Epithelial cell of prostate (primary cell): Measurements from ENCODE around the gene SERBP1.
"Not testable (repeated sequence)": the region's sequence is repeated elsewhere in the genome, so short reads cannot be mapped to it uniquely, and the experiment has no call there.

ENCODE experiments used
- DNase-seq: peaks from one replicate; pipeline ENCODE4 v3.0.0-alpha.2; 2011; ENCODE audit warnings: low read depth, low spot score
- H3K27ac ChIP-seq: fragments of 450-650 bp; 2 replicates; pipeline ENCODE4 v1.5.1; 2017; ENCODE audit warnings: mild to moderate bottlenecking

The SERBP1 gene

DNA sequence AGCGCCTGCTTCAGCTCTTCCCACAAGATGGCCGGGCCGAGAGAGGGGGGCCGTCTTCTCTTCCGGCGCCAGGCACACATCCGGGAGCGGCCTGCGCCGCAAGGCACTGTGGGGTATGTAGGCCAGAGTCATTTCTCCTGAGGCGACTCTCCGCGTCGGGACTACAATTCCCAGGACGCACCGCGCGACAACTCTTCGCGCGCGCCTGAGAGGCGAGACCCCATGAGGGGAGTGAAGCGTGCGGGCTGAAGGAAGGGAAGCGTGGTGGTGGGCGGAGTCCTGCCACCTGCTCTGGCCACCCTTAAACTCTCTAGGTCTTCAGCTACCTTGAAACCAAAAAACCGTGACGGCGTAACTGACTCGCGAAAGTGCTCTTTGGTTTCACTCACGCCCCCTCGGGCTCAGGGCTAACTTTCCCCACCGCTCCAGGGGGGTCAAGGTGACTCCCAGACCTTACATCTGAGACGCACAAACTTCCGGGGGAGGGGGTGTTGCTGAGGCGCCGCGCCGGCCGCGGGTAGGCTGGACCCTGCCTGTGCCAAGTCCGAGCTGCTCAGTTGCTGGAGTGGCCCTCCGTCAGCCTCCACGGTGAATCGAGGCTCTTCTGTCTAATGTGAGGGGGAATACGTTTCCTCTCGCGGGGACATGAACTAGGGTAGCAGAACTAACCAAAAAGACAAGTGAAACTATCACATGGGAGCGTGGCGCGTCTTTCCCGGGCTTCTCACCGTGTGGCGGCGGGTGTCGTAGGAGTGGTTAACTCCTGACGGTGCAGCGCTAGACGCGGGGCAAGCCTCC is at the start of gene SERBP1:
TSS of gene SERBP1 (minus strand) at position 45 of the 798 bp plus-strand sequence. CDS start 102 bp downstream, outside the sequence.
- H3K27ac ChIP-seq: peak within 1 kb of the TSS; percentile 82

DNA sequence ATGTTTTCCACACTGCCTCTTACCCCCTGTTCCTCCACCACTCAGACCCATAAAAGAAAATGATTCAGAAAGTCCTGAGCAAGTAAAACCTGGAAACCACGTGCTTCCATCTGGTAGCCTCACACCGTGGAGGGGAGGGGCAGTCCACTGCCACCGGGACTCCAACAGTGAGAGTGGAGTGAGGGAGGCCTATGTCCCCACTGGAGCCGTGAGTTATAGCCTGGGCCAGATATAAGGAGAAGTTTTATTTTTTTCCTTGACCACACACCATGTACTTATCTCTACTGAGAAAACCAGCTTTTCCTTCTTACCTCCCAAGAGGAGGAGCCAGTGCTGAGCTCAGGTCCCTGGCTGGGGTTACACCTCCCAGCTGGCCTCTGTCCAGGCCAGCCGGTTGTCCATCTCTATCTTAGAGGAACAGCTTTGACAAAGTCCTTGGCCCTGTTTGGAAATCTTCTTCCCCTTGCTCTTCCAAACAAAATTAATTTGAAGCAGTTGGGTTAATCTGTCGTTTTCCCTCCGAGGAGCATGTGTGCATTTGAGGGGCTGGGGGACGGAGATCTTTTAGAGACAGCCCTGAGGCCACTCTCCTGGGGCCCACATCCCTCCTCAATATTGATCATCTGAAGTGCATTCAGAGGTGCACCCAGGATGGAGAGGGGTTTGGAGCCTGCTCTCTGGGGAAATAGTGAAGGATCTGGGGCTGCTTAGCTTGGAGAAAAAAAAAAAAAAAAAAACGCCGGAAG is 49.1 kb upstream of the SERBP1 start:
- no peak overlapping the region for H3K27ac ChIP-seq
- no peak for DNase-seq

More for the DNA sequence above, at the start of gene SERBP1:
- peak; percentile 89 for DNase-seq

DNA sequence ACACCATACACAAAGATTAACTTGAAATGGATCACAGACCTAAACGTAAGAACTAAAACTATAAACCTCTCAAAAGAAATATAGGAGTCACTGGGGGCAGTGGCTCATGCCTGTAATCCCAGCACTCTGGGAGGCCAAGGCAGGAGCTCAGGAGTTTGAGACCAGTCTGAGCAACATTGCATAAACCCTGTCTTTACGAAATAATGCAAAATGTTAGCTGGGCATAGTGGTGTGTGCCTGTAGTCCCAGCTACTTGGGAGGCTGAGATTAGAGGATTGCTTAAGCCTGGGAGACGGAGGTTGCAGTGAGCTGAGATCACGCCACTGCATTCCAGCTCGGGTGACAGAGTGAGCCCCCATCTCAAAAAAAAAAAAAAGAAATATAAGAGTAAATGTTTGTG is 46.7 kb upstream of the SERBP1 start:
- no peak for DNase-seq
- no peak overlapping the region for H3K27ac ChIP-seq

DNA sequence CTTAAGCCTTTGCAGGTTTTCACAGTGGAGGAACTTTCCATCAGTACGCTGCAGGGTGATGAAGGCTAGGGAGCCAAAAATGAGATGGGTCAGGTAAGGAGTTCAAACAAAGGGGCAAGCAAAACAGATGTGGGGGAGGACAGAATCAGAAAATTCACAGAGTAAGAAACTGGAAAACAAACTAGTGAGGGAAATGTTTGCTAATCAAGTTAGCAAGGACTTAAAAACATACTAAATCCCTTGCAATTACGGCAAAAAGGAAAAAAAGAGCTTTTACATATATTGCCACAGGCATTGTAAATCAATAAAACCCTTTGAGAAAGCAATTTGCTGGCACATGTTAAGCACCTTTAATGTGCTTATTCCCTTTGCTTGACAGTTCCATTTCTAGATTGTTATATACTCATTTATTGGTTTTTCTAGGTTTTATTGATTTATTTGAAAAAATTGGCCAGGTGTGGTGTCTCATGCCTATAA is 45.8 kb upstream of the SERBP1 start:
- DNase-seq: no peak
- H3K27ac ChIP-seq: no peak overlapping the region

DNA sequence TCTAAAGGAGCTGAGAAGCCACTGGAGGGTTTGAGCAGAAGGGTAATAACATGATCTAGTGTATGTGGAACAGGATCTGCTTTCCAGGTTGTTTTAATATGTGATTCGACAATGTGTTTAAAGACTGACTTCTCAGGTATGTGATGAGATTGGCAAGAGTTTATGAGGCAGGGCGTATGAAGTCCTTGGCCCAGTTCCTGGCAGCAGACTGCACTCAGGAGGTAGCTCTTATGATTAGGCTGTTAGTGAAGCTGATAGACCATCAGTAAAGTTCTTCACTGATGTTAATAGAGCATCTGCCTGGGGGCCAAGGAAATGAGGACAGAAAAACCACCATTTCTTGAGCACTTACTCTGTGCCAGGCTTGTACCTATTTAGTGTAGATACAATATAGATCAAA is 41.9 kb upstream of the SERBP1 start:
- DNase-seq: no peak
- H3K27ac ChIP-seq: no peak overlapping the region

DNA sequence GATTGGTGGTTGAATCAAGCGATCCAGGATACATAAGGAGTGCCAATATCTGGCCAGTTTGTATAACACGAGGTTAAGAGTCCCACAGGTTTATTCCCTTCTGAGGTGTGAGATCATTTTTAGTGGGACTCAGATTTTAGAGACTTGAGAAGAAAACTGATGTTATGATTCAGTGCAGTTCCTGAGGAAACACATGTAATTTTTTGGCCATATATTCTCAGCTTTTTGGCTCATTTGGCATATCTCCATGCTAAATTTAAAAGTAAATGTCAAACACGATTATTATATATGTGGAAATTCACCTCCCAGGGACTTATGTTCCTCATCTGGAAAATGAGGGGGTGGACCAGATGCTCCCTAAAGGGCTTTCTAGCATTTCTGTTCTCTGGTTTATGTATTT is 39.2 kb upstream of the SERBP1 start:
- DNase-seq: no peak
- no peak overlapping the region for H3K27ac ChIP-seq

DNA sequence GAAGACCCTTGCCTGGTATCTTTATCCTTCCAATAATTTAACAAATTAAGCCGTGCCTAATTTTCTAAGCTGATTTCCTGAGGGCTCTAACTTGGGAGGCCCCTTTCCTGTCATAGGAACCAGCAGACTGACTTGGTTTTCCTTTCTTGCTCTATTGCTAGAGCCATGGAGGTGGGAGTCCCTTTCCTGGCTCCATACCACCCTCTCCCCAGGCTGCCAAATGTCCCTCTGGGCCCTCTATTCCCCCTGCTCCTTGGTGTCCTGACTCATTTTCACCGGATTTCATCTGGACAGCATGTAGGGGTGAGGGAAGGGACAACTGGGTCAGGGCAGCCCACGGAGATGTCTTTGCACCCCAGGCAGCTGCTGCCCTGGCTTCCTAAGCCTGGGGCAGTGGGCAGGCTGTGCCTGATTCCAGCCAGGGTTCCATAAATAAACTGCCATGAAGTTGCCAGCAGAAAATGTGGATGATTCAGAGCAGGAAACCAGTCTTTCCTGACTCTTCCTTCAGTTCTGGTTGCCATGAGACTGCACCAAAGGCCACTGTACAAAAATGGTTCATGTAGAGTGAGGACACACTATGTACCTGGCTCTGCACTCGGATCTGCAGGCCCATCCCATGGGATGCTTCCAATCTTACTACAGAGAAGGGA is 38.0 kb upstream of the SERBP1 start:
- no peak overlapping the region for H3K27ac ChIP-seq

DNA sequence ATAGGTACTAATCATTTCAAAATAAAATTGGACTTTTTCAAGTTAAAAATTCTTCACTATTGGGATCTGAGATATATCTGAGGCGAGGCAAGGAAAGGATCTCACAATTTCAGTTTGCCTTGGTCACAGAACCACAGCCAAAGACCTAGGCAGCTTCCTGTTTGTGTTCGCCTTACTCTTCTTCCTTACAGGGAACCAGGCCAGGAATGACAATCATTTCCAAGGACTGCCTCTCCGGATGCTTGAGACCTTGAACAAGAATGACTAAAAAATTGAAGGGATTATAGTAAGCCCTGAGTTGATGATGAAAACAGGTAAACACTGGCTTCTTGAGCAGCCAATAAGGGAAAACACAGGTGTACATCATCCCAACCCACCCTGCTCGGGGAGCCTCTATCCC is 35.2 kb upstream of the SERBP1 start:
- no peak for DNase-seq
- H3K27ac ChIP-seq: no peak overlapping the region

More for the DNA sequence above, 38.0 kb upstream of the SERBP1 start:
- no peak for DNase-seq

DNA sequence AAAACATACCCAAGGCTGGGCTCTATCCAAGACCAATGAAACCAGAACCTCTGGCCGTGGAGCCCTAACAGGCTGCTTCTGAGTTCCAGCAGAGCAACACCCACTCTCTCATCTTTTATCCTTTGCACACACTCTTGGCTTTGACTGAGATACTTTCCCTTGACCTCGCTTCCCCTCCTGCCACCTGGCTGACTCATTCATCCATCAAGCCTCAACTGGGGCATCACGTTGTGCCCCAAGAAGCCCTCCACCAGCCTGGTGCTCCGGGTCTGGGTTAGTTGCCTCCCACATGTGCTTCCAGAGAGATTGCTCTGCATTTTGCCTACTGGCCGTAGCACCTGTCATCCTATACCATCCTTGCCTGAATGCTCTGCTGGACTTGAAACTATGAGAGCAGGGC is 34.5 kb upstream of the SERBP1 start:
- DNase-seq: no peak
- no peak overlapping the region for H3K27ac ChIP-seq

DNA sequence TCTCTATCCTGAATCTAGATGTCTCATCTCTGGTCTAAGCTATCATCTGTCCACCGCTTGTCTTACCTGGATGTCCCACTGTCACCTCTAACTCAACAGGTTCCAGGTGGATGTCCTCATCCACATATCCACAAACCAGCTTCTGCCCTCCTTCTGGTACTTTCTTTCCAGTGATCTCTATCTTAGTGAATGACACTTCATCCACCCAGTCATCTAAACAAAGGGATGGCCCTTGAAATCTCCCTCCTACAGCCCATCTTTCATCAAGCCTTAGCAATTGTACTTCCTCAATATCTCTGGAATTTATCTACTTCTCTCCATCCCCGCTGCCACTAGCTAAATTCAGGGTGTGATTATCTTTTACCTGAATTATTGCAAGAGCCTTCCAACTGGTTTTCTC is 33.9 kb upstream of the SERBP1 start:
- DNase-seq: no peak
- no peak overlapping the region for H3K27ac ChIP-seq

DNA sequence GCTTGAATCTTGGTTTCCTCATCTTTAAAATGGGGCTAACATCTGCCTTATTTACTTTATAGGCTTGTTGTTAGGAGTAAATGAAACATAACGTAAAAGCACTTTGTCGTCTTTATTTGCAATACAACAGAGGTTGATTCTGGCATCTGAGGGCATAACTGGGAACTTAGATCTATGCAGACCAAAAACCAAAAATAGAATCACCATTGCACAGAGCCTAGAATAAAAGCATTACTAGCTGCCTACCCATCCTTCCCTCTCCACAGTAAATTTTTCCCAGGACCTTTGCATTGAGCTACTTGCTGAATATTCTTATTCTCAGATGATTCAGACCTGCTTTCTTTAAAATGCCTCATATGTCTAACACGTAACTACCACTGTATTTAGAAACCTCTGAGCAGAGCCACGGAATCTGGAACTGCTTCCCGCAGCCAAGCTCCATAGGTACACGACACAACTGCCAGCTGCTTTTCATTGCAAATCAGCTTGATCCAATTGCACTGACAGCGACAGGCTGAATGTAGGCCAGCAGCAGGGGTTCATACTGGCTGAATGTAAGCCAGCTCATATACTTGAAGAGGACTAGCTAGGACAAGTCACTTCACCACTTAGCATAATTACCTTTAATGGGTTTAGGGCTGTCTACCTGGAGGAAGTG is 33.2 kb upstream of the SERBP1 start:
- no peak for DNase-seq
- no peak overlapping the region for H3K27ac ChIP-seq

DNA sequence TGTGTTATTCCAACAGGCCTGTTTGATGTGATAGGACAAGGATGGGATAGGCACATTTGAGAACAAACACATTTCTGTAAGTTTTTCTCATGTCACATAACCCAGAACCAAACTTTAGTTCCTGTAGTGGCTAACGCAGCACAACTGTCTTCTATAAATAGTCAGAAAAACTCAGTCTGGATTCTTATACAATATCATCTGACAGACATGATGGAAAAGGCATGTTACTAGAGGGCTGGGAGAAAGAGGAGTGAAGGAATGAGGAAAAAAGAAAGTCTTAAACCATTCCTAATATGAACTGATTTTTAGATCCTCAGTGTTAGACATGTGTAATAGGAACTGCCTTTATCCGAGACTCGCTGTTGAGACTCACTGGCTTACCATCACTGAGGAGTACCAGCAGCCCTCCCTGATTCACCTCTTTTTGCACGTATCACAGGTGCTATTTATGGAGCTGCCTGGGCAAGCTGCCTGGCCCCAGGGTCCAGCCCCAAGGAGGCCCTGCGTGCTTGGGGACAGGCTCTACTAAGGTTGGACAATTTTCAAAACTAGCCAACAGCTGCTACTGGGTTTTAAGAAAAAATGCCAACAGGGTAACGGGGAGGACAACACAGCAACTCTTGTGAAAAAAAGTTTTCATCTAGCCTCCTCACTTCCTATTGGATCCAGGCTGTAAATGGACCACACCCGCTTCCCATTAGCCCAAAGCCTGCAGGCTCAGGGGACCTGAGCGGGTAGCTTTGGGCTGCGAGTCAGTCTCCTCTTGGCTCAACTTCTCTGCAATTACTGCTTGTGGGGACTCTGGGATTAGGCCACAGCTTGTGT is 30.7 kb upstream of the SERBP1 start:
- H3K27ac ChIP-seq: no peak overlapping the region
- DNase-seq: no peak

DNA sequence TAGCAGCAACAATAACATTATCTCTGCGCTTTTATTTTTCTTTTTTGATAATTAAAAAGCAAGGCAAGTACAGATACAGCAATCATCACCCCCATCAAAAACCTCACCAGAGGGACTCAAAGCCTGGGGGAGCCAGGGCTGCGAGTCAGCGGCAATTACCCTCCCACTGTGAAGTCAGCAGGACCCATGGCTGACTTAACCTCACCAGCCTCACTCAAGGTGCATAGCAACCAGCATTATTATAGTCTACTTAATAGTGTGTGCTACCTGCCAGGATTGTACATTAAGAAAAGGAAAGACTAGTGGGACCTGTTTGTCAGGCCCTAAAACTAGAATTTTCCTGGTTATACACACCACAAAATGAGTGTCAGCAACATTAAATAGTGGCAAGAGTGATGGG is 28.9 kb upstream of the SERBP1 start:
- DNase-seq: no peak
- H3K27ac ChIP-seq: no peak overlapping the region

DNA sequence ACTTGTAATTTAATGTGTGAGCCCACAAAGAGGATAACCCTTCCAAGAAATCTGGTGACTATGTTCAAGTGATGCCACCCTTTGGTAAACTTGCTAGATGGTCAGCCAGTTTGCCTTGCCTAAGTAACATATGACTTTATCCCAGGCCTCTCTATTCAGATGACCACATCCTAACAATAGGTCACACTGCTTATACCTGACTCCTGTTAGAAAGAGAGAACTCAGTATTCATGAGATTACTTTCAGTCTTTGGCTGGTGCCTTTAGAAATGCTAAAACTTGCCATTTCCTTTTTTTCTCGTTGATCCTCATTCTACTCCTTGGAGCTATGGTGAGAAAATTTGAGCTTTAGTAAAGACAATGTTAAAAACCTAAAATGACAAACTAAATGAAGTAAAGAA is 28.5 kb upstream of the SERBP1 start:
- no peak overlapping the region for H3K27ac ChIP-seq
- no peak for DNase-seq

DNA sequence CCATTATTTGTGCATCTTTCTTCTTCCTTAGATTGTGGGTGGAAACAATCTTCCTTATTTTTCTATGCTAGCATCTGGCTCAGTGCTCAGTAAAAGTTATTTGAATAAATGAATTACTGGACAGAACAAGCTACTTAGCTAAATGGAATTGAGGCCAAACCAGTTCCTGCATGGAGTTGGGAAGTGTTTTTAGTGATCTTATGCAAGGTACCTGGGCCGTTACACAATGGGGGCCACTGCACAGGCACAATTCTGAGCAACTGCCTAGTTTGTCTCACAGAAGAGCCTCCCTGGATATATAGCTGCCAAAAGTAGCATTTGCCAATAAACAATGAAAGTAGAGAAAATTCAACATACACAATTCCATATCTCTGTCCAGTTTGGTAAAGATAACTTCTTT is 27.0 kb upstream of the SERBP1 start:
- DNase-seq: no peak
- H3K27ac ChIP-seq: no peak overlapping the region

DNA sequence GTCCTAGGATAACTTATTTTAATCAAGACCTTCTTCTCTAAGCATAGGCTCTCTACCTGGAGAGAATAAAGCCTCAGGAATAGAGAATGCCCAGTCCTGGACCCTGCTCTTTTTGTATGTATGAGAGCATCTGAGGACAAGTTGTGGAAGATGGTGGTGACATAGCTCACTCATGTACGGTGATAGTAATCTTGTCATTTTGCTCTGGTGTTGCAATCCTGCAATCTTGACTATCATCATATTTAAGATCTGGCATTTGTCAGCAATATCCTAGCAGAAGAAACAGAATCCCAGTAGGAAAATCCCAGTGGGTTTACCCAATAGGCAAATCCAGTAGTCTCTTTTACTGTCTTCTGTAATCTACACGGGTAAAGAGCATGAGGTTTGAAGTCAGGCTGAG is 21.6 kb upstream of the SERBP1 start:
- no peak for DNase-seq
- H3K27ac ChIP-seq: no peak overlapping the region

DNA sequence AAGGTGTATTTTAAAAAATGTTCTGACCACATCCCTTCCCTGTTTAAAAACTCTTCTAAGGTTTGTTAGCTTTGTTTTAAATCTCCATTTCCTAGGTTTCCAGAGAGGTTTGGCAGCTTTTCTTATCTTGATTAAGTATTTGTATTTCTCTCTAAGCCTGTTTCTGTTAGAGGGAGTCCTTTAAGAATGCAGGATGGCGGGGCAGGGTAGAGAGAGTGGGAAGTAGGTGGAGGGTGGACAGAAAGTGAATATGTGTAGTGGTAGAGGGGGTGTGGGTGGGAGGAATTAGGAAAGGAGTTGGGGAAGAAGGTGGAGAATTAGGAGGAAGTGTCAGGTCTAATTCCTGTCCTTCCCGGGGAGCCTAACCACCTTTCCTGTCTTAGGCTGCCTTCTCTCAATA is 21.2 kb upstream of the SERBP1 start:
- no peak for DNase-seq
- no peak overlapping the region for H3K27ac ChIP-seq

DNA sequence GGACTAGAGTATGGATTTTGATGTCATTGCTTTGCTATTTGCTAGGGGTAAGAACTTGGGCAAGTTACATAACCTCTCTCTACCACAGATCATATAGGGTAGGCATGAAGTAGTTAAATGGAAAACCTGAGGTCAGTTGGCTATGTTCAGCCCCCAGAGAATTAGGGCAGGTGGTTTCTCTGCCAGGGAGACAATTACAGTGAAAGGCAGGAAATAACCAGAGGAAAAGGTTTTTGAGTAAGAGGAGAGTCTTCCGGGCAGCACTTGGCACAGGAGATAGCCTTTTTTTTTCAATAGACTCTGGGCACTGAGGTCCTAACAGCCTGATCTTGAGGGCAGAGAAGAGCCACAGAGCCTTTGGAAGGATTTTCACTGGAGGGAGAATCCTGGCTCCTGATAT is 16.7 kb upstream of the SERBP1 start:
- DNase-seq: no peak

DNA sequence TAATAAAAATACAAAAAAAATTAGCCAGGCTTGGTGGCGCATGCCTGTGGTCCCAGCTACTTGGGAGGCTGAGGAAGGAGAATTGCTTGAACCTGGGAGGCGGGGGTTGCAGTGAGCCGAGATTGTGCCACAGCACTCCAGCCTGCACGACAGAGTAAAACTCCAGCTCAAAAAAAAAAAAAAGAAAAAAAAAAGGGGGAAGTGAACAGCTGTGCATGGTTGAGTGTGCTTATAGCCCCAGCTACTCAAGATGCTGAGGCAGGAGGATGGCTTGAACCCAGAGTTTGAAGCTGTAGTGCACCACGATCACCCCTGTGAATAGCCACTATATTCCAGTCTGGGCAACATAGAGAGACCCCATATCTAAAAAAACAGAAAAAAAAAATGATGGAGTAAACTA is 15.8 kb upstream of the SERBP1 start:
- not testable (repeated sequence) for DNase-seq

More for the DNA sequence above, 16.7 kb upstream of the SERBP1 start:
- H3K27ac ChIP-seq: no peak overlapping the region

More for the DNA sequence above, 15.8 kb upstream of the SERBP1 start:
- H3K27ac ChIP-seq: not testable (repeated sequence)
